Renal cortex interstitium (tissue), 11 donors: ENCODE data around the gene MAMDC2. TPM values are rescaled to one million over a fixed set of nuclear protein-coding genes. Genes with fewer than 3 reads are reported as not detected.
A peak's percentile ranks its signal among the peaks of the same experiment; 100 is the strongest.
"Not testable (repeated sequence)": the region's sequence is repeated elsewhere in the genome, so short reads cannot be mapped to it uniquely, and the experiment has no call there.

Experiments
- DNase-seq, 11 donors: peaks; one replicate each; pipeline ENCODE4 v3.0.0-alpha.2; 2013; ENCODE audit warnings: low read depth in 9 of 11, low spot score in 4 of 11; ENCODE audit errors: extremely low read depth in 1 of 11
- polyA plus RNA-seq, 3 donors: library from polyadenylated mRNA; unstranded; fragments of 120-200 nt; gene quantifications; one replicate each; pipeline ENCODE4 v1.2.1, GENCODE V29; 2013; ENCODE audit not compliant: insufficient read length in 3 of 3

The MAMDC2 gene
- polyA plus RNA-seq, 3 donors, result 5.6 to 6.6 (median 5.7) TPM

DNA sequence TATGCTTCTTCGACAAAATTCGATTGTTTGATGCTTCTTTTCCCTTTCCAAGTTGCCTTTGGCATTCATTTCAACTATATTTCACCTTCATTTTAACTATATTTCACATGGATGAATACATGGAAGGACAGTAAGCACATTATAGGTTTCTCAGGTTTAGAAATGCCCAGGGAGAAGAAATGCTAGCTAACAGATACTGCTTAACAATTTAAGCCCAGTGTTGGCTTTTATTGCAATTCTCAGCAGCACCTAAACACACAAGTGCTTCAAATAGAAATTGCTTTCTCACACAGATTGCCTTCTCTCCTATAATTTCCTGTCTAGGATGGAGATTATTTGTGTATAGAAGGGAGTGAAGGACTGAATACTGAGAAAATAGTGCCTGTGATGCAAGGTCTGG is 185.0 kb downstream of the MAMDC2 start:
- DNase-seq, result no peak

DNA sequence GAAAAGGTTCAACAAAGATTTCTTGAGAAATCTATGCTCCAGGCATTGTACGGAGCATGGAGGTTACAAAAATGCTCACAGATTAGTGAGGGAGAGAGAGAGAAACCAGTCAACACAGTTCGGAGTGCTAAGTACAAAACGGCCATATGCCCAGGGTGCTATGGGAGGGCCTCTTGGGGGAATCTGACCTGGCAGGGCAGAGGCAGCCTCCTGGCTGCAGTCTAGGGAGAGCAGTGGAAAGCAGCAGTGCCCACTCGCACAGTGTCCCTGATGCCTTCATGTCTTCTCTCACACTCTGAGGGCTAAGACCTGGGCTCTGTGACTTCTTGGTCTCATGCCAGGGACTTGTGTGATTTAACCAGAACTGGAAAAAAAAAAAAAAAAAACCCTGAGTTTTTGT is 185.4 kb downstream of the MAMDC2 start:
- no peak for DNase-seq

GRCh38 chr9:70229579-70229978 is 185.9 kb downstream of the MAMDC2 start:
- no peak for DNase-seq

DNA sequence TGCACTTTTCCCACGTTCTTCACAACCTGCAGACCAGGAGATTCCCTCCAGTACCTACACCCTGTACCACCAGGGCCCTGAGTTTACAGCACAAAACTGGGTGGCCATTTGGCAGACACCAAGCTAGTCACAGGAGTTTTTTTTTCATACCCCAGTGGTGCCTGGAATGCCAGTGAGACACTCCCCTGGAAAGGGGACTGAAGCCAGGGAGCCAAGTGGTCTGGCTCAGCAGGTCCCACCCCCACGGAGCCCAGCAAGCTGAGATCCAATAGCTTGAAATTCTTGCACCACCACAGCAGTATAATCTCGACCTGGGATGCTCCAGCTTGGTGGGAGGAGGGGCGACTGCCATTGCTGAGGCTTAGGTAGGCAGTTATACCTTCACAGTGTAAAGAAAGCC is 188.8 kb downstream of the MAMDC2 start:
- no peak for DNase-seq

DNA sequence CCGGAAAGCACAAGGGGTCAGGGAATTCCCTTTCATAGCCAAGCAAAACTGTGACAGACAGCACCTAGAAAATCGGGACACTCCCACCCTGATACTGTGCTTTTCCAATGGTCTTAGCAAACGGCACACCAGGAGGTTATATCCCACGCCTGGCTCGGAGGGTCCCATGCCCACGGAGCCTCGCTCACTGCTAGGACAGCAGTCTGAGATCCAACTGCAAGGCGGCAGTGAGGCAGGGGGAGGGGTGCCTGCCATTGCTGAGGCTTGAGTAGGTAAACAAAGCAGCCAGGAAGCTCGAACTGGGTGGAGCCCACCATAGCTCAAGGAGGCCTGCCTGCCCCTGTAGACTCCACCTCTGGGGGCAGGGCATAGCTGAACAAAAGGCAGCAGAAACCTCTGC is 190.6 kb downstream of the MAMDC2 start:
- DNase-seq, result not testable (repeated sequence)

DNA sequence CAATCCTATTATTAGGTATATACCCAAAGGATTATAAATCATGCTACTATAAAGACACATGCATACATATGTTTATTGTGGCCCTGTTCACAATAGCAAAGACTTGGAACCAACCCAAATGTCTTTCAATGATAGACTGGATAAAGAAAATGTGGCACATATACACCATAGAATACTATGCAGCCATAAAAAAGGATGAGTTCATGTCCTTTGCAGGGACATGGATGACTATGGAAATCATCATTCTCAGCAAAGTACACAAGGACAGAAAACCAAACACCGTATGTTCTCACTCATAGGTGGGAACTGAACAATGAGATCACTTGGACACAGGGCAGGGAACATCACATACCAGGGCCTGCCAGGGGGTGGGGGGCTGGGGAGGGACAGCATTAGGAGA is 202.3 kb downstream of the MAMDC2 start:
- not testable (repeated sequence) for DNase-seq

DNA sequence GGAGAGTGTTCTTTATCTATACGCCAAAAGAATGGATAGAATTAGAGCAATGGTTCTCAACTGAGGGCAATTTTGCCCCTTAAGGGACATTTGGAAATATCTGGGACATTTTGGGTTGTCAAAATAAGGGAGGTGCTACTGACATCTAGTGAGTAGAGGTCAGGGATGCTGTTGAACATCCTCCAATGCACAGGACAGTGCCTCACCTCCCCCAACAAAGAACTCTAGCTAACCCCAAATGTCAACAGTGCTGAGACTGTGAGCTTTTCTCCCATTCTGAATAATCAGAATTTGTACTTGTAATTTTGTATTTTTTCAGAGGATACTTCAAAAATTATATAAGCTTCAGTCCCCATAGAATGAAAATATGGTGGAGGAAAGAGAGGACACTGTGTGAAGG is 206.6 kb downstream of the MAMDC2 start:
- no peak for DNase-seq

- no peak for DNase-seq
Measured at GRCh38 chr9:70255486-70255885, 211.8 kb downstream of the MAMDC2 start.

GRCh38 chr9:70256123-70256551 is 212.5 kb downstream of the MAMDC2 start:
- DNase-seq, result peak in 4 of 11 donors; percentile 22 to 43 (median 29)

DNA sequence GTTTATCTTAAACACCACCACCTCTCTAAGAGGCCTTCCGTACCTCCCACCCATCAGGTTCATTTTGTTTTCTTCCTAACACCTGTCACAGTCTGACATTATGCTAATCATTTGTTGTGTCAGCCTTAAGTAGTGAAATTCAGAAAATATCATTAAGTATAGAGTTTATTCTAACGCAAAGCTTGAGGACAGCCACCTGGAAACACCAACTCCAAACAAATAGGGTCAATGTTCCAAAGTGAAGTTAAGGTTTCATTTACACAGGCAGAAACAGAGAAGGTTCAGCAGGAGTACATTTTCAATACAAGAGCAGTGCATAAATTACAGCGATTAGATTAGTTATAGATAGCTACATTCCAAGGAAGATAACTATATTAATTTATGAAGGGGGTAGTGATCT is 213.9 kb downstream of the MAMDC2 start:
- DNase-seq, result no peak

GRCh38 chr9:70257991-70258691 is 214.5 kb downstream of the MAMDC2 start:
- DNase-seq, result peak in 7 of 11 donors; percentile 24 to 57 (median 38)

- peak; percentile 84 to 93 (median 86) for DNase-seq
Measured at GRCh38 chr9:70258692-70259511, 215.3 kb downstream of the MAMDC2 start, which contains the start of gene SMC5. TSS of gene SMC5 (plus strand) at chr9:70258978. CDS start at chr9:70259079, 101 bp downstream.

GRCh38 chr9:70259512-70259802 is 215.8 kb downstream of the MAMDC2 start:
- no peak for DNase-seq

DNA sequence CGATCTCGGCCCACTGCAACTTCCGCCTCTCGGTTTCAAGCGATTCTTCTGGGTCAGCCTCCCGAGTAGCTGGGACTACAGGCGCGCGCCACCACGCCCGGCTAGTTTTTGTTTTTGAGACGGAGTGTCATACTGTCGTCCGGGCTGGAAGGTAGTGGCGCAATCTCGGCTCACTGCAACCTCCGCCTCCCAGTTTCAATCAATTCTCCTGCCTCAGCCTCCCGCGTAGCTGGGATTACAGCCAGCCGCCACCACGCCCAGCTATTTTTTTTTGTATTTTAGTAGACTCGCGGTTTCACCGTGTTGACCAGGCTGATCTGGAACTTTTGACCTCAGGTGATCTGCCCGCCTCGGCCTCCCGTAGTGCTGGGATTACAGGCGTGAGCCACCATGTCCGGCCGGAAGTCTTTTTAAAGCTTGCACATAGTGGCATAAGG is 216.4 kb downstream of the MAMDC2 start:
- DNase-seq, result no peak

- DNase-seq, result no peak
Measured at GRCh38 chr9:70260606-70261005, 217.0 kb downstream of the MAMDC2 start.

GRCh38 chr9:70261131-70261870 is 217.7 kb downstream of the MAMDC2 start:
- DNase-seq, result no peak

DNA sequence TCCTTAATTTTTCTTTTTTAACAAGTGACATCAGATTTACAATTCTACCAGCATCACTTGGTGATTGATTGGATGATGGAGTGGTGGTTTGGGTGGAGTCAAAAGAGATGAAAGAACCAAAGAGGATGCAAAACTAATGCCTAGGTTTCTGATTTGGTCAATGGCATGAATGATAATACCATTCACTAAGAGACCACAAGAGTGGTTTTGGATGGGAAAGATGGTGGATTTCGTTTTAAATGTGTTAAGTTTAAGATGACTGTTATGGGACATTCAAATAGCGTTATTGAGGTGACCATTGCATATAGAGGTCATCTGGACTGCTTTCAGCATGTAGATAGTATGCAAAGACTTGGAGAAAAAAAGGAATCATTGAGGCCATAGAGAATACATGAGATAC is 218.7 kb downstream of the MAMDC2 start:
- no peak for DNase-seq

GRCh38 chr9:70262948-70263347 is 219.3 kb downstream of the MAMDC2 start:
- no peak for DNase-seq

DNA sequence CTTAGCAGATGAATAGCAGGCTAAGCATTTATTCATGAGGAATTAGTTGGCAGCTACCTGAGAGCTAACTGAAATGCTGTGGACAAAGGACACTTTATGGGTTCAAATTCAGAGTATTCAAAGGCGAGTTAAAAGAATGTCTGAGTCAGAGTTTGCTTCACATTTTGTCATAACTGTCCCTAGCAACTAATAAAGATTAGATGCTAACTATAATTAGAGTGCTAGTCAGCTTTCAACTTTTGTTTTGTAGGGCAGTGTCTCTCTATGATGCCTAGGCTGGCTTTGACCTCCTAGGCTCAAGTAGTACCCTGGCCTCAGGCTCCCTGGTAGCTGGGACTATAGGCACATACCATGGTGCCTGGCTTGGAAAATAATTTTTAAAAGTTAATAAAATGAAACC is 219.8 kb downstream of the MAMDC2 start:
- DNase-seq, result no peak
